Superior temporal gyrus (tissue), 1 donor: ENCODE measurements around the gene KRT3.

Experiments used
- DNase-seq: peaks from one replicate; pipeline ENCODE4 v3.0.0-alpha.2; 2016; ENCODE audit errors: extremely low spot score

Gene KRT3

GRCh38 chr12:52827499-52828090 lies 31.7 kb upstream of the KRT3 start:
- DNase-seq = no peak

GRCh38 chr12:52826611-52827498 lies 30.9 kb upstream of the KRT3 start:
- DNase-seq = no peak

- DNase-seq = no peak
Measured at GRCh38 chr12:52825961-52826360, 30.0 kb upstream of the KRT3 start.

GRCh38 chr12:52824741-52825410 lies 29.0 kb upstream of the KRT3 start:
- no peak for DNase-seq

- DNase-seq = no peak
Measured at GRCh38 chr12:52823761-52824450, 28.0 kb upstream of the KRT3 start.

- DNase-seq = no peak
Measured at GRCh38 chr12:52822771-52823510, 27.0 kb upstream of the KRT3 start.

- DNase-seq = no peak
Measured at GRCh38 chr12:52821826-52822660, 26.1 kb upstream of the KRT3 start.

- DNase-seq = no peak
Measured at GRCh38 chr12:52821071-52821730, 25.3 kb upstream of the KRT3 start.

- no peak for DNase-seq
Measured at GRCh38 chr12:52820521-52820920, 24.6 kb upstream of the KRT3 start.

- DNase-seq = no peak
Measured at GRCh38 chr12:52819731-52820510, 24.0 kb upstream of the KRT3 start.

GRCh38 chr12:52818887-52819420 lies 23.0 kb upstream of the KRT3 start:
- no peak for DNase-seq

- no peak for DNase-seq
Measured at GRCh38 chr12:52818388-52818787, 22.5 kb upstream of the KRT3 start.

GRCh38 chr12:52817699-52818238 lies 21.9 kb upstream of the KRT3 start:
- DNase-seq = no peak

GRCh38 chr12:52817003-52817698 lies 21.2 kb upstream of the KRT3 start:
- DNase-seq = no peak

- no peak for DNase-seq
Measured at GRCh38 chr12:52815676-52816588, 20.0 kb upstream of the KRT3 start.

- no peak for DNase-seq
Measured at GRCh38 chr12:52815161-52815560, 19.2 kb upstream of the KRT3 start.

GRCh38 chr12:52814710-52815155 lies 18.8 kb upstream of the KRT3 start:
- DNase-seq = no peak
